H9 (cell line): ENCODE results near the gene MEG3. TPM values are rescaled to one million over a fixed set of nuclear protein-coding genes. Genes with fewer than 3 reads are reported as not detected.

Experiments
- DNase-seq: peaks from one replicate; pipeline ENCODE4 v3.0.0-alpha.2; 2017
- H2AFZ ChIP-seq: one replicate; pipeline ENCODE4 v1.6.1; 2013; ENCODE audit warnings: mild to moderate bottlenecking, low read length, control low read depth, moderate library complexity
- H2AK5ac ChIP-seq: 2 replicates; pipeline ENCODE4 v1.6.1; 2013; ENCODE audit warnings: low read length, control low read depth, mixed read lengths; ENCODE audit not compliant: insufficient read length
- H2BK120ac ChIP-seq: one replicate; pipeline ENCODE4 v1.6.1; 2013; ENCODE audit warnings: low read depth, mild to moderate bottlenecking, low read length, control low read depth, inconsistent platforms; ENCODE audit not compliant: poor library complexity, severe bottlenecking
- H2BK12ac ChIP-seq: 2 replicates; pipeline ENCODE4 v1.6.1; 2013; ENCODE audit warnings: low read length, control low read depth, mixed read lengths, low read depth; ENCODE audit not compliant: insufficient read length
- H2BK15ac ChIP-seq: 2 replicates; pipeline ENCODE4 v1.6.1; 2013; ENCODE audit warnings: low read depth, low read length, control low read depth
- H2BK20ac ChIP-seq: one replicate; pipeline ENCODE4 v1.6.1; 2013; ENCODE audit warnings: low read depth, mild to moderate bottlenecking, low read length, control low read depth, inconsistent platforms; ENCODE audit not compliant: poor library complexity, severe bottlenecking
- H2BK5ac ChIP-seq: 2 replicates; pipeline ENCODE4 v1.6.1; 2013; ENCODE audit warnings: low read length, control low read depth, mixed read lengths; ENCODE audit not compliant: insufficient read length
- H3K14ac ChIP-seq: 2 replicates; pipeline ENCODE4 v1.6.1; 2013; ENCODE audit warnings: low read length, control low read depth; ENCODE audit not compliant: insufficient read depth
- H3K18ac ChIP-seq: 2 replicates; pipeline ENCODE4 v1.6.1; 2013; ENCODE audit warnings: low read depth, mild to moderate bottlenecking, mixed read lengths, low read length, control low read depth; ENCODE audit not compliant: insufficient read length
- H3K23ac ChIP-seq: 2 replicates; pipeline ENCODE4 v1.6.1; 2013; ENCODE audit warnings: low read length, control low read depth, mixed read lengths, low read depth; ENCODE audit not compliant: insufficient read length
- H3K23me2 ChIP-seq: 2 replicates; pipeline ENCODE4 v1.6.1; 2013; ENCODE audit warnings: low read depth, mild to moderate bottlenecking, mixed read lengths, low read length, control low read depth; ENCODE audit not compliant: insufficient read length, poor library complexity, severe bottlenecking
- H3K27ac ChIP-seq: 2 replicates; pipeline ENCODE4 v1.5.1; 2013; ENCODE audit warnings: low read length, control low read depth, mixed read lengths, low read depth; ENCODE audit not compliant: insufficient read length
- H3K27me3 ChIP-seq: 2 replicates; pipeline ENCODE4 v1.6.1; 2013; ENCODE audit warnings: low read length, control low read depth, inconsistent platforms; ENCODE audit not compliant: insufficient read depth
- H3K4ac ChIP-seq: 2 replicates; pipeline ENCODE4 v1.6.1; 2013; ENCODE audit warnings: low read depth, mild to moderate bottlenecking, control low read depth, inconsistent platforms, low read length, moderate library complexity
- H3K4me1 ChIP-seq: 2 replicates; pipeline ENCODE4 v1.6.1; 2013; ENCODE audit warnings: low read length, control low read depth, inconsistent platforms; ENCODE audit not compliant: insufficient read depth
- H3K4me2 ChIP-seq: 2 replicates; pipeline ENCODE4 v1.6.1; 2013; ENCODE audit warnings: low read length, control low read depth, mixed read lengths; ENCODE audit not compliant: insufficient read length, insufficient read depth
- H3K56ac ChIP-seq: 2 replicates; pipeline ENCODE4 v1.6.1; 2013; ENCODE audit warnings: low read depth, mild to moderate bottlenecking, mixed read lengths, low read length, control low read depth; ENCODE audit not compliant: insufficient read length
- H3K79me1 ChIP-seq: 2 replicates; pipeline ENCODE4 v1.6.1; 2013; ENCODE audit warnings: low read depth, mild to moderate bottlenecking, moderate library complexity, low read length, control low read depth, inconsistent platforms; ENCODE audit not compliant: insufficient read depth, poor library complexity, severe bottlenecking
- H3K79me2 ChIP-seq: 2 replicates; pipeline ENCODE4 v1.6.1; 2013; ENCODE audit warnings: low read length, control low read depth, inconsistent platforms; ENCODE audit not compliant: insufficient read depth
- H3K9ac ChIP-seq: 2 replicates; pipeline ENCODE4 v1.6.1; 2013; ENCODE audit warnings: low read length, control low read depth, mixed read lengths; ENCODE audit not compliant: insufficient read length; ENCODE audit errors: extremely low read depth
- H3K9me3 ChIP-seq: one replicate; pipeline ENCODE4 v1.6.1; 2013; ENCODE audit warnings: low read depth, low read length, inconsistent platforms; ENCODE audit not compliant: control insufficient read depth
- H3T11ph ChIP-seq: one replicate; pipeline ENCODE4 v1.6.1; 2013; ENCODE audit warnings: mild to moderate bottlenecking, low read length, control low read depth, inconsistent platforms
- H4K20me1 ChIP-seq: one replicate; pipeline ENCODE4 v1.6.1; 2013; ENCODE audit not compliant: control insufficient read depth, insufficient read length, insufficient read depth
- H4K5ac ChIP-seq: 2 replicates; pipeline ENCODE4 v1.6.1; 2013; ENCODE audit warnings: low read depth, mild to moderate bottlenecking, mixed read lengths, low read length, control low read depth; ENCODE audit not compliant: insufficient read length
- H4K8ac ChIP-seq: replicated peaks from 2 replicates; pipeline ENCODE4 v1.6.1; 2013; ENCODE audit warnings: low read length, control low read depth, mixed read lengths, low read depth; ENCODE audit not compliant: insufficient read length
- H4K91ac ChIP-seq: 2 replicates; pipeline ENCODE4 v1.6.1; 2013; ENCODE audit warnings: low read depth, mild to moderate bottlenecking, moderate library complexity, mixed read lengths, low read length, control low read depth; ENCODE audit not compliant: insufficient read length
- H3K27ac Mint-ChIP-seq, 3 experiments: 2 replicates in 2 of 3; 3 replicates in 1 of 3; pipeline ENCODE4 v1.8.0; 2020 to 2021; ENCODE audit warnings: mixed read lengths in 3 of 3, mild to moderate bottlenecking in 1 of 3, moderate library complexity in 1 of 3
- H3K27me3 Mint-ChIP-seq: 2 replicates; pipeline ENCODE4 v1.8.0; 2021; ENCODE audit warnings: low read depth, mild to moderate bottlenecking, moderate library complexity, mixed read lengths
- H3K36me3 Mint-ChIP-seq, 3 experiments: 2 replicates in 2 of 3; 3 replicates in 1 of 3; pipeline ENCODE4 v1.8.0; 2020 to 2021; ENCODE audit warnings: low read depth in 3 of 3, mixed read lengths in 3 of 3; ENCODE audit not compliant: insufficient read depth in 1 of 3
- H3K4me1 Mint-ChIP-seq, 2 experiments: 2 replicates each; pipeline ENCODE4 v1.8.0; 2020; ENCODE audit warnings: mixed read lengths in 2 of 2
- H3K4me3 Mint-ChIP-seq, 2 experiments: 2 replicates in 1 of 2; 3 replicates in 1 of 2; pipeline ENCODE4 v1.8.0; 2020 to 2021; ENCODE audit warnings: mild to moderate bottlenecking in 2 of 2, mixed read lengths in 2 of 2, moderate library complexity in 1 of 2
- H3K9me3 Mint-ChIP-seq, 2 experiments: 2 replicates in 1 of 2; 3 replicates in 1 of 2; pipeline ENCODE4 v1.8.0; 2020; ENCODE audit warnings: mild to moderate bottlenecking in 2 of 2, mixed read lengths in 2 of 2, moderate library complexity in 1 of 2
- CTCF ChIP-seq: fragments of 200-600 bp; sonication (generic); conservative IDR thresholded peaks from 3 replicates; pipeline ENCODE4 v1.8.0; 2021; ENCODE audit warnings: antibody characterized with exemption, mild to moderate bottlenecking
- WGBS: extraction: QIAGEN DNeasy Blood & Tissue Kit; methylation state at CpG from one replicate; pipeline ENCODE4 v1.1.7; 2013; ENCODE audit warnings: missing lambda C conversion rate, low lambda C conversion rate, mixed read lengths; ENCODE audit not compliant: insufficient read length; ENCODE audit errors: extremely low coverage; 5-methylcytosine and 5-hydroxymethylcytosine counted together
- total RNA-seq: library from RNA; stranded (reverse); gene quantifications from 2 replicates; pipeline ENCODE4 v1.2.1, GENCODE V29; 2021

MEG3 gene
- total RNA-seq, 1 experiment from 2014 or later = 0.52 TPM

GRCh38 chr14:100905166-100905565, 79.2 kb downstream of the MEG3 start:
- Histone ChIP-seq H3T11ph (no peak overlapping the region), H3K23me2 (peaks cover 7% of the 10 kb centered on the region), H3K18ac (no peak overlapping the region), H2AK5ac (no peak overlapping the region), H3K4me1 (no peaks in the 10 kb centered on the region), H4K5ac (no peak overlapping the region), H3K14ac (no peak overlapping the region), H3K9ac (no peak overlapping the region), H2BK5ac (no peak overlapping the region), H3K27ac (no peak overlapping the region), H2BK120ac (no peak overlapping the region), H3K4me2 (peak overlapping the region; percentile 58), H3K79me1 (no peaks in the 10 kb centered on the region), H2BK12ac (no peak overlapping the region), H2AFZ (no peak overlapping the region), H4K8ac (no peak overlapping the region), H2BK20ac (no peak overlapping the region), H3K27me3 (peaks cover 6% of the 10 kb centered on the region; the same call in 1 of the 2 replicates), H3K79me2 (no peaks in the 10 kb centered on the region), H3K4ac (no peak overlapping the region), H3K56ac (no peak overlapping the region), H4K91ac (no peak overlapping the region), H4K20me1 (no peaks in the 10 kb centered on the region), H3K23ac (no peak overlapping the region), H3K9me3 (no peaks in the 10 kb centered on the region), H2BK15ac (no peak overlapping the region)
- WGBS = no CpG with 5 or more reads among the region's 12 CpGs
- peak overlapping the region; percentile 65 to 89; a peak in 4 of 5 replicates for H3K4me3 Mint-ChIP-seq
- H3K9me3 Mint-ChIP-seq = peaks cover 6 to 7% of the 10 kb centered on the region in 2 experiments
- no peak for TF ChIP-seq CTCF
- H3K27me3 Mint-ChIP-seq = peaks cover 70% of the 10 kb centered on the region
- H3K36me3 Mint-ChIP-seq = peaks cover 0 to 7% (median 2%) of the 10 kb centered on the region in 3 experiments; a peak in 5 of 7 replicates
- DNase-seq = no peak
- H3K27ac Mint-ChIP-seq = no peak overlapping the region
- peaks cover 24 to 43% of the 10 kb centered on the region in 2 experiments for H3K4me1 Mint-ChIP-seq
